GM21515 (cell line): ENCODE data around the gene ACBD5.

Experiments used
- ATAC-seq: cut with Tn5 transposase; IDR thresholded peaks from one replicate; pipeline ENCODE4 v1.9.1; 2021; ENCODE audit not compliant: unreplicated experiment

The ACBD5 gene

GRCh38 chr10:27155066-27155754, 85.4 kb downstream of the ACBD5 start, which contains the start of gene MASTL:
Gene MASTL (plus strand): TSS chr10:27155352. CDS start chr10:27155427, 75 bp downstream.
- ATAC-seq = peak; percentile 80

GRCh38 chr10:27153845-27154193, 86.8 kb downstream of the ACBD5 start:
- ATAC-seq = peak; percentile 8

GRCh38 chr10:27153329-27153728, 87.3 kb downstream of the ACBD5 start:
- ATAC-seq = no peak

- no peak for ATAC-seq
Measured at GRCh38 chr10:27152687-27153086, 87.9 kb downstream of the ACBD5 start.

GRCh38 chr10:27150261-27150660, 90.3 kb downstream of the ACBD5 start:
- no peak for ATAC-seq

GRCh38 chr10:27147701-27148100, 92.9 kb downstream of the ACBD5 start:
- ATAC-seq = no peak

- no peak for ATAC-seq
Measured at GRCh38 chr10:27145937-27146336, 94.7 kb downstream of the ACBD5 start.
